Aorta (tissue), 5 donors: ENCODE measurements around the gene SHANK1. TPM values are rescaled to one million over a fixed set of nuclear protein-coding genes. Genes with fewer than 3 reads are reported as not detected.

Experiments
- ATAC-seq: fragments of 200-7000 bp; cut with Tn5 transposase; one replicate; pipeline ENCODE4 v1.9.1; 2022; ENCODE audit warnings: moderate library complexity; ENCODE audit not compliant: low FRiP score
- DNase-seq, 2 donors: peaks; one replicate each; pipeline ENCODE4 v3.0.0-alpha.2; 2020
- H3K27ac ChIP-seq, 2 donors: one replicate each; pipeline ENCODE4 v1.5.1; 2013; ENCODE audit warnings: low read length in 2 of 2, mild to moderate bottlenecking in 2 of 2, moderate library complexity in 2 of 2, control low read depth in 1 of 2, inconsistent platforms in 1 of 2, low read depth in 1 of 2
- H3K27me3 ChIP-seq, 2 donors: one replicate each; pipeline ENCODE4 v1.6.1; 2013; ENCODE audit warnings: control low read depth in 1 of 2, low read length in 1 of 2, mild to moderate bottlenecking in 1 of 2, moderate library complexity in 1 of 2; ENCODE audit not compliant: insufficient read depth in 2 of 2, control insufficient read depth in 1 of 2
- H3K36me3 ChIP-seq, 2 donors: one replicate each; pipeline ENCODE4 v1.6.1; 2013; ENCODE audit warnings: control low read depth in 1 of 2, low read length in 1 of 2, mild to moderate bottlenecking in 1 of 2; ENCODE audit not compliant: insufficient read depth in 2 of 2, control insufficient read depth in 1 of 2
- H3K4me1 ChIP-seq, 2 donors: one replicate each; pipeline ENCODE4 v1.6.1; 2013; ENCODE audit warnings: low read length in 2 of 2, control low read depth in 1 of 2, mild to moderate bottlenecking in 1 of 2, moderate library complexity in 1 of 2; ENCODE audit not compliant: insufficient read depth in 2 of 2, control insufficient read depth in 1 of 2
- H3K4me3 ChIP-seq, 2 donors: one replicate each; pipeline ENCODE4 v1.5.1; 2013; ENCODE audit warnings: low read length in 2 of 2, control low read depth in 1 of 2, mild to moderate bottlenecking in 1 of 2
- H3K9me3 ChIP-seq: one replicate; pipeline ENCODE4 v1.6.1; 2013; ENCODE audit warnings: mild to moderate bottlenecking, low read length; ENCODE audit not compliant: control insufficient read depth
- WGBS, 2 donors: extraction: QIAGEN DNeasy Blood & Tissue Kit; methylation state at CpG; one replicate each; pipeline ENCODE4 v1.1.7; 2013; 5-methylcytosine and 5-hydroxymethylcytosine counted together
- intact Hi-C, 2 donors: fragments of 100-400 bp; cut with DNase I; formaldehyde crosslinking; loops; one replicate each; pipeline versions ENCODE4 v1.14.2 to v1.15.0; 2022
- polyA plus RNA-seq, 2 donors: library from polyadenylated mRNA; stranded (reverse); fragments of 200-250 nt; gene quantifications; one replicate each; pipeline ENCODE4 v1.2.3, GENCODE V29; 2013
- total RNA-seq, 2 donors: library from RNA; stranded (reverse); fragmentation: NEBNext Ultra II Directional; extraction: Animal tissue kit (Norgen Biotek cat#: 25700); gene quantifications; one replicate each; pipeline ENCODE4 v1.2.1, GENCODE V29; 2021
- donor health status: healthy with polysubstance abuse.
- donor health status: Bipolar disorder and iron deficiency.
- donor health status: DM: no; HTN: no; CAD: no.
- donor health status: DM: no; HTN: no; CAD: no.
- donor health status: DM: yes; HTN: yes; CAD: no.

Gene SHANK1
- total and polyA plus RNA-seq, 4 donors, result 0.38 to 1.8 (median 0.94) TPM

DNA sequence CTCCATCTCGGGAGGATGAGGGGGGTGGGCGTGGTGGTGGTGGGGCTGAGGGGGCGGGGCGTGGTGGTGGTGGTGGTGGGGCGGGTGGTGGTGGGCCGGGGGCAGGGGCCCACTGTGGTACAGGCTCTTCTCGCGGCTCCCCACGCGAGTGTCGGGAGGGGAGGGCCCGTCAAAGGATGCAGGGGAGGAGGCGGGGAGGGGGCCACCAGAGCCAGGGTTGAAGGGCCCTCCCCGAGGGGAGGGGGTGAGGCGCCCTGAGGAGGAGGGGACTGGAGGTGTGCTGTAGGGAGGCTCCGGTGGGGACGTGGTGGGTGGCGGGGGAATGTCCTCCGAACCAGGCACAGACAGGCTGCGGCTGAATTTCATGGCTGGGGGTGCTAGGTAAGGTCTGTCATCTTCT is 50.7 kb downstream of the SHANK1 start:
- H3K4me1 ChIP-seq, result no peaks in the 10 kb centered on the region
- no peak for ATAC-seq
- H3K4me3 ChIP-seq, result no peak overlapping the region
- DNase-seq, result no peak
- H3K27ac ChIP-seq, result no peak overlapping the region
- intact Hi-C loops, result no loop called here
- WGBS, 2 donors, result 37 to 41% methylated on average over 16 to 20 of the region's 20 CpGs
- no peaks in the 10 kb centered on the region for H3K36me3 ChIP-seq
- H3K27me3 ChIP-seq, result no peaks in the 10 kb centered on the region
- H3K9me3 ChIP-seq, result no peaks in the 10 kb centered on the region

GRCh38 chr19:50668416-50668815 is 51.2 kb downstream of the SHANK1 start:
- Histone ChIP-seq H3K36me3 (no peaks in the 10 kb centered on the region), H3K27me3 (no peaks in the 10 kb centered on the region), H3K9me3 (no peaks in the 10 kb centered on the region), H3K4me3 (no peak overlapping the region), H3K4me1 (no peaks in the 10 kb centered on the region), H3K27ac (no peak overlapping the region)
- DNase-seq, result no peak
- intact Hi-C loops, result no loop called here
- WGBS, 2 donors, result 2 to 4% methylated on average over 29 to 49 of the region's 49 CpGs
- no peak for ATAC-seq

DNA sequence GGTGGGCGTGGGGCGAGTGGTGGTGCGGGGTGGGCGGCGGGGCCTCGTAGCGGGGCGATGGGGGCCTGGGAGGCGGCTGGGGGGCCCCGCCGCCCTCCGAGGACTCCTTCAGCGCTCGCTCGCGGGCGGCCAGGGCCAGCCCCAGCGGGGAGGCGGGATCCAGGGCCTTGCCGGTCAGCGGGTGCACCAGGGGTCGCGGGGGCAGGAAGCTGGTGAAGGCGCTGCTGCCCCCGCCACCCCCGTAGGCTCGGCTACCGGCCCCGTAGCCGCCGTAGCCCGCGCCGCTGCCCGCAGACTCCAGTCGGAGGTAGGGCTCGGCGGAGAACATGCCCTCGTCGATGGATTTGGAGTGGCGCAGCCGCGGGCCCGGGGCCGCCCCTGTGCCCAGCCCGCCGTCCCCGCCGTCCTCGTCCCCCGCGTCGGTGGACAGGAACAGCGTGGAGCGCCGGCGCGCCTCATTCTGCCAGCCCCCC is 51.8 kb downstream of the SHANK1 start:
- no peak overlapping the region for H3K4me3 ChIP-seq
- no peak for ATAC-seq

GRCh38 chr19:50667177-50667758 is 52.3 kb downstream of the SHANK1 start:
- Histone ChIP-seq H3K27me3 (no peaks in the 10 kb centered on the region), H3K4me3 (no peak overlapping the region), H3K9me3 (no peaks in the 10 kb centered on the region), H3K4me1 (no peaks in the 10 kb centered on the region), H3K36me3 (no peaks in the 10 kb centered on the region), H3K27ac (no peak overlapping the region)
- DNase-seq (no peak), ATAC-seq (no peak)
- intact Hi-C loops, result no loop called here
- WGBS, 2 donors, result 2 to 3% methylated on average over 39 to 56 of the region's 56 CpGs

More for the DNA sequence above, 51.8 kb downstream of the SHANK1 start:
- no peaks in the 10 kb centered on the region for H3K4me1 ChIP-seq
- 2 to 3% methylated on average over 37 to 58 of the region's 58 CpGs for WGBS, 2 donors
- H3K27ac ChIP-seq, result no peak overlapping the region
- DNase-seq, result no peak
- intact Hi-C loops, result no loop called here
- no peaks in the 10 kb centered on the region for H3K9me3 ChIP-seq
- H3K27me3 ChIP-seq, result no peaks in the 10 kb centered on the region
- H3K36me3 ChIP-seq, result no peaks in the 10 kb centered on the region

GRCh38 chr19:50666346-50667176 is 53.0 kb downstream of the SHANK1 start:
- Histone ChIP-seq H3K27me3 (no peaks in the 10 kb centered on the region), H3K9me3 (no peaks in the 10 kb centered on the region), H3K4me1 (no peaks in the 10 kb centered on the region), H3K4me3 (no peak overlapping the region), H3K36me3 (no peaks in the 10 kb centered on the region), H3K27ac (no peak overlapping the region)
- WGBS, 2 donors, result 13 to 15% methylated on average over 41 to 47 of the region's 47 CpGs
- ATAC-seq (no peak), DNase-seq (no peak)
- intact Hi-C loops, result no loop called here

GRCh38 chr19:50664204-50664603 is 55.4 kb downstream of the SHANK1 start:
- Histone ChIP-seq H3K36me3 (no peaks in the 10 kb centered on the region), H3K4me1 (no peaks in the 10 kb centered on the region), H3K27me3 (no peaks in the 10 kb centered on the region), H3K4me3 (no peak overlapping the region), H3K27ac (no peak overlapping the region), H3K9me3 (no peaks in the 10 kb centered on the region)
- intact Hi-C loops, result no loop called here
- peak in 1 of 2 donors; percentile 19 for DNase-seq
- ATAC-seq, result no peak
- WGBS, 2 donors, result 81 to 84% methylated on average over 6 of the region's 6 CpGs

GRCh38 chr19:50663482-50663790 is 56.2 kb downstream of the SHANK1 start:
- intact Hi-C loops, result no loop called here
- Histone ChIP-seq H3K9me3 (no peaks in the 10 kb centered on the region), H3K27me3 (no peaks in the 10 kb centered on the region), H3K4me3 (no peak overlapping the region), H3K36me3 (no peaks in the 10 kb centered on the region), H3K4me1 (no peaks in the 10 kb centered on the region), H3K27ac (no peak overlapping the region)
- DNase-seq (no peak), ATAC-seq (no peak)
- 78 to 96% methylated on average over 1 of the region's 1 CpG for WGBS, 2 donors

- no peaks in the 10 kb centered on the region for H3K4me1 ChIP-seq
- DNase-seq (peak in 1 of 2 donors; percentile 1), ATAC-seq (no peak)
- H3K9me3 ChIP-seq, result no peaks in the 10 kb centered on the region
- H3K36me3 ChIP-seq, result no peaks in the 10 kb centered on the region
- 58 to 59% methylated on average over 16 of the region's 16 CpGs for WGBS, 2 donors
- no peak overlapping the region for H3K27ac ChIP-seq
- H3K27me3 ChIP-seq, result no peaks in the 10 kb centered on the region
- intact Hi-C loops, result no loop called here
- no peak overlapping the region for H3K4me3 ChIP-seq
These were observed 56.7 kb downstream of the SHANK1 start for GRCh38 chr19:50662651-50663481.
